ENCODE measurements around the gene IVD. TPM values are rescaled to one million over a fixed set of nuclear protein-coding genes. Genes with fewer than 3 reads are reported as not detected.

Gene IVD
- total RNA-seq, 1 experiment from 2014 or later = 58.9 TPM

DNA sequence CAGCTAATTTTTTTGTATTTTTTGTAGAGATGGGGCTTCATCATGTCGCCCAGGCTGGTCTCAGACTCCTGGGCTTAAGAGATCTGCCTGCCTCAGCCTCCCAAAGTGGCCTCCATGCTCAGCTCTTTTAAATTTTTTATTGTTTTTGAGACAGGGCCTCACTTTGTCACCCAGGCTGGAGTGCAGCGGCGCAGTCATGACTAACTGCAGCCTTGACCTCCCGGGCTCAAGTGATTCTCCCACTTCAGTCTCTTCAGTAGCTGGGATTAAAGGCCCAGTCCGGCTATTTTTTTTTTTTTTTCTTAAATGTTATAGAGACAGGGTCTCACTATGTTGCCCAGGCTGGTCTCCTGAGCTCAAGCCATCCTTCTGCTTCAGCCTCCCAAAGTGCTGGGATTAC is 20.1 kb downstream of the IVD start:
- BruUV-seq (replicated peaks) = no TSS peak
- no peaks in the 10 kb centered on the region for H4K20me1 ChIP-seq (ENCODE audit: low read length)
- no peak overlapping the region for H3K9ac ChIP-seq (ENCODE audit: low read length)
- intact Hi-C loops (cut with micrococcal nuclease) = no loop called here
- H3K4me1 ChIP-seq (ENCODE audit: insufficient read depth, low read length) = peaks cover 14% of the 10 kb centered on the region
- no peaks in the 10 kb centered on the region for H3K9me3 ChIP-seq (ENCODE audit: low read length)
- no peaks in the 10 kb centered on the region for H3K9me2 ChIP-seq (replicated peaks; ENCODE audit: low read length)
- H3K79me2 ChIP-seq (ENCODE audit: low read length) = no peaks in the 10 kb centered on the region
- H3K27me3 ChIP-seq (ENCODE audit: low read length) = no peaks in the 10 kb centered on the region
- H3K4me3 ChIP-seq (ENCODE audit: low read length) = no peak overlapping the region
- ATAC-seq = no peak
- POLR2A ChIA-PET (ENCODE audit: unreplicated experiment) = no interaction called here
- CTCF ChIA-PET = no interaction called here
- peaks cover under 1% of the 10 kb centered on the region for H3F3A ChIP-seq (ENCODE audit: low read length, unreplicated experiment)
- H3K36me3 ChIP-seq (ENCODE audit: low read depth, low read length) = no peaks in the 10 kb centered on the region
- no peak overlapping the region for H3K4me2 ChIP-seq (ENCODE audit: low read length)
- no peak overlapping the region for H2AFZ ChIP-seq (ENCODE audit: low read length)
- TF ChIP-seq EZH2phosphoT487 (IDR thresholded peaks at IDR 0.05; ENCODE audit: borderline replicate concordance, low read length) (no peak), EZH2 (IDR thresholded peaks at IDR 0.05; ENCODE audit: low read length, unreplicated experiment) (no peak), CTCF (conservative IDR thresholded peaks at IDR 0.05; ENCODE audit: low read depth, low read length) (no peak)
- DNase-seq = no peak
- no peak overlapping the region for H3K27ac ChIP-seq (ENCODE audit: low read length)

GRCh38 chr15:40427188-40427587 is 21.6 kb downstream of the IVD start:
- intact Hi-C loops (cut with micrococcal nuclease) = no loop called here
- Histone ChIP-seq H2AFZ (ENCODE audit: low read length) (no peak overlapping the region), H3K36me3 (ENCODE audit: low read depth, low read length) (no peaks in the 10 kb centered on the region), H4K20me1 (ENCODE audit: low read length) (no peaks in the 10 kb centered on the region), H3K4me2 (ENCODE audit: low read length) (no peak overlapping the region), H3K27me3 (ENCODE audit: low read length) (no peaks in the 10 kb centered on the region), H3K9ac (ENCODE audit: low read length) (no peak overlapping the region), H3K27ac (ENCODE audit: low read length) (no peak overlapping the region), H3K9me3 (ENCODE audit: low read length) (no peaks in the 10 kb centered on the region), H3K4me3 (ENCODE audit: low read length) (no peak overlapping the region), H3K79me2 (ENCODE audit: low read length) (no peaks in the 10 kb centered on the region), H3K9me2 (replicated peaks; ENCODE audit: low read length) (no peaks in the 10 kb centered on the region), H3K4me1 (ENCODE audit: insufficient read depth, low read length) (no peaks in the 10 kb centered on the region), H3F3A (ENCODE audit: low read length, unreplicated experiment) (no peaks in the 10 kb centered on the region)
- ATAC-seq (no peak), DNase-seq (no peak)
- TF ChIP-seq EZH2 (IDR thresholded peaks at IDR 0.05; ENCODE audit: low read length, unreplicated experiment) = no peak
- no peak for TF ChIP-seq EZH2phosphoT487 (IDR thresholded peaks at IDR 0.05; ENCODE audit: borderline replicate concordance, low read length)
- no peak for TF ChIP-seq CTCF (conservative IDR thresholded peaks at IDR 0.05; ENCODE audit: low read depth, low read length)
- POLR2A ChIA-PET (ENCODE audit: unreplicated experiment) = no interaction called here
- no TSS peak for BruUV-seq (replicated peaks)
- CTCF ChIA-PET = interaction anchor here (0.7 kb wide), 1 partner anchor 12 kb away, joined by 3 read pairs; no protein-coding TSS in a partner anchor

- no peak overlapping the region for H3K4me2 ChIP-seq (ENCODE audit: low read length)
- ChIA-PET CTCF (no interaction called here), POLR2A (ENCODE audit: unreplicated experiment) (no interaction called here)
- H3K9ac ChIP-seq (ENCODE audit: low read length) = no peak overlapping the region
- H3K9me3 ChIP-seq (ENCODE audit: low read length) = no peaks in the 10 kb centered on the region
- no peaks in the 10 kb centered on the region for H3F3A ChIP-seq (ENCODE audit: low read length, unreplicated experiment)
- no peak for ATAC-seq
- no peaks in the 10 kb centered on the region for H3K4me1 ChIP-seq (ENCODE audit: insufficient read depth, low read length)
- H2AFZ ChIP-seq (ENCODE audit: low read length) = no peak overlapping the region
- H3K79me2 ChIP-seq (ENCODE audit: low read length) = no peaks in the 10 kb centered on the region
- H3K27ac ChIP-seq (ENCODE audit: low read length) = no peak overlapping the region
- H3K4me3 ChIP-seq (ENCODE audit: low read length) = no peak overlapping the region
- DNase-seq = no peak
- H4K20me1 ChIP-seq (ENCODE audit: low read length) = no peaks in the 10 kb centered on the region
- TF ChIP-seq EZH2phosphoT487 (IDR thresholded peaks at IDR 0.05; ENCODE audit: borderline replicate concordance, low read length) = no peak
- no peak for TF ChIP-seq CTCF (conservative IDR thresholded peaks at IDR 0.05; ENCODE audit: low read depth, low read length)
- no peak for TF ChIP-seq EZH2 (IDR thresholded peaks at IDR 0.05; ENCODE audit: low read length, unreplicated experiment)
- no TSS peak for BruUV-seq (replicated peaks)
- H3K36me3 ChIP-seq (ENCODE audit: low read depth, low read length) = no peaks in the 10 kb centered on the region
- intact Hi-C loops (cut with micrococcal nuclease) = no loop called here
- no peaks in the 10 kb centered on the region for H3K27me3 ChIP-seq (ENCODE audit: low read length)
- H3K9me2 ChIP-seq (replicated peaks; ENCODE audit: low read length) = no peaks in the 10 kb centered on the region
Measured at GRCh38 chr15:40428185-40428584, 22.6 kb downstream of the IVD start.

Data from PC-3 (cell line).